OCI-LY1 (cell line): ENCODE data around the gene ABCA9.

ENCODE experiments used
- H2AFZ ChIP-seq: fragments of 200-600 bp; sonication (generic), shearing (Covaris generic); 2 replicates; pipeline ENCODE4 v1.6.0; 2014; ENCODE audit warnings: antibody characterized with exemption, mild to moderate bottlenecking, low read length
- H3F3A ChIP-seq: fragments of 200-600 bp; sonication (generic), shearing (Covaris generic); 2 replicates; pipeline ENCODE4 v1.6.0; 2014; ENCODE audit warnings: mild to moderate bottlenecking, antibody characterized with exemption, low read length, moderate library complexity; ENCODE audit not compliant: insufficient read depth
- H3K27ac ChIP-seq: fragments of 200-600 bp; sonication (generic); 2 replicates; pipeline ENCODE4 v1.5.1; 2014; ENCODE audit warnings: low read length, mixed run types, mild to moderate bottlenecking, low read depth; ENCODE audit not compliant: poor library complexity, severe bottlenecking
- H3K27me3 ChIP-seq: fragments of 200-600 bp; sonication (generic); 2 replicates; pipeline ENCODE4 v1.6.0; 2014; ENCODE audit warnings: antibody characterized with exemption, mild to moderate bottlenecking, low read length, moderate library complexity; ENCODE audit not compliant: insufficient read depth
- H3K36me3 ChIP-seq: fragments of 200-600 bp; sonication (generic); 2 replicates; pipeline ENCODE4 v1.6.1; 2014; ENCODE audit warnings: mild to moderate bottlenecking, antibody characterized with exemption, low read length, moderate library complexity, mixed read lengths; ENCODE audit not compliant: insufficient read depth
- H3K4me1 ChIP-seq: fragments of 200-600 bp; sonication (generic); 2 replicates; pipeline ENCODE4 v1.5.1; 2014; ENCODE audit warnings: mild to moderate bottlenecking, low read length, moderate library complexity; ENCODE audit not compliant: insufficient read depth, severe bottlenecking
- H3K4me2 ChIP-seq: fragments of 200-600 bp; sonication (generic), shearing (Covaris generic); 2 replicates; pipeline ENCODE4 v1.6.1; 2014; ENCODE audit warnings: low read length
- H3K4me3 ChIP-seq: fragments of 200-600 bp; sonication (generic); 2 replicates; pipeline ENCODE4 v1.5.1; 2014; ENCODE audit warnings: low read length, low read depth, mild to moderate bottlenecking, mixed read lengths; ENCODE audit not compliant: poor library complexity, severe bottlenecking
- H3K79me2 ChIP-seq: fragments of 200-600 bp; shearing (Covaris generic); 2 replicates; pipeline ENCODE4 v1.6.1; 2016; ENCODE audit warnings: mixed run types, low read length, mixed read lengths; ENCODE audit not compliant: insufficient read depth
- H3K9ac ChIP-seq: fragments of 200-600 bp; sonication (generic), shearing (Covaris generic); 2 replicates; pipeline ENCODE4 v1.6.1; 2014; ENCODE audit warnings: mild to moderate bottlenecking, low read length, mixed read lengths
- H3K9me2 ChIP-seq: fragments of 200-600 bp; sonication (generic), shearing (Covaris generic); 2 replicates; pipeline ENCODE4 v1.6.1; 2014; ENCODE audit warnings: low read depth, mild to moderate bottlenecking, low read length, mixed read lengths
- H3K9me3 ChIP-seq: fragments of 200-600 bp; shearing (Covaris generic); 2 replicates; pipeline ENCODE4 v1.6.1; 2014; ENCODE audit warnings: low read length, mixed read lengths
- H4K20me1 ChIP-seq: fragments of 200-600 bp; sonication (generic), shearing (Covaris generic); 2 replicates; pipeline ENCODE4 v1.6.0; 2016; ENCODE audit warnings: mild to moderate bottlenecking, low read length; ENCODE audit not compliant: insufficient read depth
- EZH2 ChIP-seq: fragments of 200-600 bp; sonication (generic), shearing (Covaris generic); IDR thresholded peaks from 2 replicates; pipeline ENCODE4 v1.8.0; 2017; ENCODE audit warnings: borderline replicate concordance, mixed run types, mild to moderate bottlenecking, antibody characterized with exemption, low read length, moderate library complexity, mixed read lengths
- TF ChIP-seq, protein P1 (sequence below): fragments of 200-600 bp; sonication (generic), shearing (Covaris generic); IDR thresholded peaks from 2 replicates; pipeline ENCODE4 v1.5.1; 2017; ENCODE audit warnings: mild to moderate bottlenecking, antibody characterized with exemption, low read length, moderate library complexity, mixed read lengths

Gene ABCA9

DNA sequence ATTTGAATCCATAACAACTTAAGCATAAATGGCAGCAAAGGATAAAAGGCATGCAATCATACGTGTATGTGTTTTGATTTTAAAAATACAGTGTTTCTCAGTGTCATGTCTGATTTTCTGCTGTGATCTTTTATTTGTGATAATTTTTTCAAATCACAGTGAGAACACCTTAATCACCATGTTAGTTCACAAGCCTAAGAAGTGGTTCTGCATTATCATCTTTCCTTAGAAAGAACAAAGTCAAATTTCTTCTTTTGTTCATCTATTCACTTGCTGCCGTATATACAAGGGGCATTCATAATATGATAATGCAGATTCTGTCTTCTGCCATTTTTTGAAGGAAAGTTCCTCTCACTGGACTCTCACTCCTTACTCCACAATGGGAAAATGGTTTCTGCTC is 33.3 kb upstream of the ABCA9 start:
- no peaks in the 10 kb centered on the region for H3K79me2 ChIP-seq
- H3K36me3 ChIP-seq: no peaks in the 10 kb centered on the region
- no peaks in the 10 kb centered on the region for H3K27me3 ChIP-seq
- H3K4me2 ChIP-seq: no peak overlapping the region
- H3K4me1 ChIP-seq: peaks cover 14% of the 10 kb centered on the region
- H3F3A ChIP-seq: no peaks in the 10 kb centered on the region
- H3K9me2 ChIP-seq: no peaks in the 10 kb centered on the region
- no peak overlapping the region for H3K27ac ChIP-seq
- H3K4me3 ChIP-seq: no peak overlapping the region
- no peaks in the 10 kb centered on the region for H4K20me1 ChIP-seq
- TF ChIP-seq EZH2: no peak
- TF ChIP-seq, protein P1, sequence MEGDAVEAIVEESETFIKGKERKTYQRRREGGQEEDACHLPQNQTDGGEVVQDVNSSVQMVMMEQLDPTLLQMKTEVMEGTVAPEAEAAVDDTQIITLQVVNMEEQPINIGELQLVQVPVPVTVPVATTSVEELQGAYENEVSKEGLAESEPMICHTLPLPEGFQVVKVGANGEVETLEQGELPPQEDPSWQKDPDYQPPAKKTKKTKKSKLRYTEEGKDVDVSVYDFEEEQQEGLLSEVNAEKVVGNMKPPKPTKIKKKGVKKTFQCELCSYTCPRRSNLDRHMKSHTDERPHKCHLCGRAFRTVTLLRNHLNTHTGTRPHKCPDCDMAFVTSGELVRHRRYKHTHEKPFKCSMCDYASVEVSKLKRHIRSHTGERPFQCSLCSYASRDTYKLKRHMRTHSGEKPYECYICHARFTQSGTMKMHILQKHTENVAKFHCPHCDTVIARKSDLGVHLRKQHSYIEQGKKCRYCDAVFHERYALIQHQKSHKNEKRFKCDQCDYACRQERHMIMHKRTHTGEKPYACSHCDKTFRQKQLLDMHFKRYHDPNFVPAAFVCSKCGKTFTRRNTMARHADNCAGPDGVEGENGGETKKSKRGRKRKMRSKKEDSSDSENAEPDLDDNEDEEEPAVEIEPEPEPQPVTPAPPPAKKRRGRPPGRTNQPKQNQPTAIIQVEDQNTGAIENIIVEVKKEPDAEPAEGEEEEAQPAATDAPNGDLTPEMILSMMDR: no peak
- H3K9me3 ChIP-seq: no peaks in the 10 kb centered on the region
- H2AFZ ChIP-seq: no peak overlapping the region
- H3K9ac ChIP-seq: no peak overlapping the region

GRCh38 chr17:69093279-69093789 is 32.6 kb upstream of the ABCA9 start:
- Histone ChIP-seq H3K27ac (no peak overlapping the region), H3K4me1 (peaks cover 14% of the 10 kb centered on the region), H3K36me3 (no peaks in the 10 kb centered on the region), H3K4me3 (no peak overlapping the region), H3K9me2 (no peaks in the 10 kb centered on the region), H3K27me3 (no peaks in the 10 kb centered on the region), H3F3A (no peaks in the 10 kb centered on the region), H3K79me2 (no peaks in the 10 kb centered on the region), H4K20me1 (no peaks in the 10 kb centered on the region), H3K9me3 (no peaks in the 10 kb centered on the region), H3K9ac (no peak overlapping the region), H2AFZ (no peak overlapping the region), H3K4me2 (no peak overlapping the region)
- TF ChIP-seq, protein P1: no peak
- no peak for TF ChIP-seq EZH2

GRCh38 chr17:69090365-69090764 is 29.6 kb upstream of the ABCA9 start:
- Histone ChIP-seq H3K9ac (no peak overlapping the region), H3F3A (no peaks in the 10 kb centered on the region), H3K27me3 (no peaks in the 10 kb centered on the region), H2AFZ (no peak overlapping the region), H3K4me2 (no peak overlapping the region), H3K4me3 (no peak overlapping the region), H3K9me3 (no peaks in the 10 kb centered on the region), H4K20me1 (no peaks in the 10 kb centered on the region), H3K27ac (no peak overlapping the region), H3K79me2 (no peaks in the 10 kb centered on the region), H3K36me3 (no peaks in the 10 kb centered on the region), H3K9me2 (no peaks in the 10 kb centered on the region), H3K4me1 (peaks cover 14% of the 10 kb centered on the region)
- no peak for TF ChIP-seq EZH2
- TF ChIP-seq, protein P1: no peak
